Adrenal gland (tissue), 12 donors: ENCODE measurements around the gene YWHAE. TPM values are rescaled to one million over a fixed set of nuclear protein-coding genes. Genes with fewer than 3 reads are reported as not detected.

Experiments
- DNase-seq, 7 donors: peaks; one replicate each; pipeline ENCODE4 v3.0.0-alpha.2; 2019 to 2020
- H3K27ac ChIP-seq, 5 donors: fragments of 200-600 bp; sonication (generic) in 4 of 5; 1 replicate in 3 of 5; 2 replicates in 2 of 5; pipeline versions ENCODE4 v1.5.1 to v1.8.0; 2016 to 2020; ENCODE audit warnings: mild to moderate bottlenecking in 1 of 5
- H3K27me3 ChIP-seq: fragments of 200-600 bp; 2 replicates; pipeline ENCODE4 v1.8.0; 2021
- H3K36me3 ChIP-seq, 2 donors: fragments of 200-600 bp; replicated peaks in 1 of 2; 1 replicate in 1 of 2; 2 replicates in 1 of 2; pipeline versions ENCODE4 v1.5.1 to v1.8.0; 2018 to 2022
- H3K4me1 ChIP-seq, 2 donors: fragments of 200-600 bp; replicated peaks in 1 of 2; 1 replicate in 1 of 2; 2 replicates in 1 of 2; pipeline versions ENCODE4 v1.5.1 to v1.8.0; 2018 to 2021
- H3K4me3 ChIP-seq, 4 donors: fragments of 200-600 bp; sonication (generic) in 3 of 4; one replicate each; pipeline ENCODE4 v1.5.1; 2016 to 2018
- H3K9me3 ChIP-seq, 3 donors: fragments of 200-600 bp; sonication (generic) in 1 of 3; replicated peaks in 1 of 3; 1 replicate in 2 of 3; 2 replicates in 1 of 3; pipeline versions ENCODE4 v1.5.1 to v1.8.0; 2016 to 2021
- POLR2A ChIP-seq, 2 donors: fragments of 450-650 bp; IDR thresholded peaks; one replicate each; pipeline ENCODE4 v1.6.1; 2017; ENCODE audit warnings: antibody characterized with exemption in 2 of 2, mild to moderate bottlenecking in 2 of 2, moderate library complexity in 1 of 2
- whole genome bisulfite sequencing, 4 donors: extraction: QIAGEN DNeasy Blood & Tissue Kit in 2 of 4; methylation state at CpG; one replicate each; pipeline versions ENCODE4 v1.1.5 to v1.1.7; 2013 to 2017; 5-methylcytosine and 5-hydroxymethylcytosine counted together
- intact Hi-C, 2 donors: fragments of 100-400 bp; cut with DNase I; formaldehyde crosslinking; loops; one replicate each; pipeline versions ENCODE4 v1.14.1 to v1.15.0; 2022 to 2023
- polyA plus RNA-seq, 3 donors: library from polyadenylated mRNA; stranded (reverse); fragments of 200-250 nt in 2 of 3; fragments of 350-450 nt in 1 of 3; fragmentation: Illumina TruSeq in 1 of 3; extraction: RNeasy Lipid Tissue Mini Kit (QIAGEN cat#74804) in 1 of 3; gene quantifications; one replicate each; pipeline ENCODE4 v1.2.3, GENCODE V29; 2013 to 2014
- total RNA-seq, 9 donors: library from RNA; depleted of rRNA in 4 of 9; stranded (reverse); fragments of >200 nt in 4 of 9; fragments of 120-200 nt in 1 of 9; fragmentation: NEBNext Ultra II Directional in 1 of 9; extraction: Animal tissue kit (Norgen Biotek cat#: 25700) in 1 of 9; gene quantifications; one replicate each; pipeline versions ENCODE4 v1.1.0 to v1.2.4, GENCODE V29; 2013 to 2023
- TF ChIP-seq, protein P1 (sequence below), 6 experiments: fragments of 450-650 bp in 4 of 6; fragments of 200-600 bp in 2 of 6; sonication (generic) in 1 of 6; IDR thresholded peaks; 1 replicate in 5 of 6; 2 replicates in 1 of 6; pipeline versions ENCODE4 v1.5.1 to v1.8.0; 2016 to 2021; ENCODE audit warnings: antibody characterized with exemption in 6 of 6, mild to moderate bottlenecking in 2 of 6, moderate library complexity in 1 of 6
- donor health status: healthy with polysubstance abuse.
- donor health status: Bipolar disorder and iron deficiency.
- donor health status: DM: yes; HTN: yes; CAD: no.
- donor health status: DM: no; HTN: no; CAD: no.
- donor health status: DM: no; HTN: no; CAD: no.
- donor health status: DM: yes; HTN: yes; CAD: no.

YWHAE gene
- total and polyA plus RNA-seq, 12 donors: 310 to 884 (median 529) TPM

DNA sequence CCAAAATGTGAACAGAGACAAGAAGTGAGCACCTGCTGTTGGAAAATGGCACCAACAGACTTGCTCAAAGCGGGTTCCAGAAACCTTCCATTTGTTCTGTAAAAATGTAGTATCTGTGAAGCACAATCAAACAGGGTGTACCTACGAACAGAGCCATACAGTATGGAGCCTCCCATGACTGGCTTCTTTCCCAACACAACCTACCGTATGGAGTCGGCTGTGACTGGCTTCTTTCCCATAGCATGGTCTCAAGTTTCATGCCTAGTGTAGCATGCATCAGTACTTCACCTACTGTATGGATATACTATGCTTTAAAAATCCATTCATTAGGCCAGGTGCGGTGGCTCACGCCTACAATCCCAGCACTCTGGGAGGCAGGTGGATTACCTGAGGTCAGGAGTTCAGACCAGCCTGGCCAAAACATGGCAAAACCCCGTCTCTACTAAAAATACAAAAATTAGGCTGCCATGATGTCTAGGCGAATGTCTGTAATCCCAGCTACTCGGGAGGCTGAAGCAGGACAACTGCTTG lies 26.2 kb downstream of the YWHAE start:
- peaks cover 44 to 84% of the 10 kb centered on the region in 2 donors for H3K4me1 ChIP-seq
- H3K9me3 ChIP-seq: no peaks in the 10 kb centered on the region
- no peaks in the 10 kb centered on the region for H3K27me3 ChIP-seq
- no peak overlapping the region for H3K4me3 ChIP-seq
- no peak overlapping the region for H3K27ac ChIP-seq
- no peak for TF ChIP-seq POLR2A (IDR thresholded peaks at IDR 0.05)
- TF ChIP-seq, protein P1, sequence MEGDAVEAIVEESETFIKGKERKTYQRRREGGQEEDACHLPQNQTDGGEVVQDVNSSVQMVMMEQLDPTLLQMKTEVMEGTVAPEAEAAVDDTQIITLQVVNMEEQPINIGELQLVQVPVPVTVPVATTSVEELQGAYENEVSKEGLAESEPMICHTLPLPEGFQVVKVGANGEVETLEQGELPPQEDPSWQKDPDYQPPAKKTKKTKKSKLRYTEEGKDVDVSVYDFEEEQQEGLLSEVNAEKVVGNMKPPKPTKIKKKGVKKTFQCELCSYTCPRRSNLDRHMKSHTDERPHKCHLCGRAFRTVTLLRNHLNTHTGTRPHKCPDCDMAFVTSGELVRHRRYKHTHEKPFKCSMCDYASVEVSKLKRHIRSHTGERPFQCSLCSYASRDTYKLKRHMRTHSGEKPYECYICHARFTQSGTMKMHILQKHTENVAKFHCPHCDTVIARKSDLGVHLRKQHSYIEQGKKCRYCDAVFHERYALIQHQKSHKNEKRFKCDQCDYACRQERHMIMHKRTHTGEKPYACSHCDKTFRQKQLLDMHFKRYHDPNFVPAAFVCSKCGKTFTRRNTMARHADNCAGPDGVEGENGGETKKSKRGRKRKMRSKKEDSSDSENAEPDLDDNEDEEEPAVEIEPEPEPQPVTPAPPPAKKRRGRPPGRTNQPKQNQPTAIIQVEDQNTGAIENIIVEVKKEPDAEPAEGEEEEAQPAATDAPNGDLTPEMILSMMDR (IDR thresholded peaks at IDR 0.05): no peak
- H3K36me3 ChIP-seq: peaks cover 0 to 10% of the 10 kb centered on the region in 2 donors
- DNase-seq: no peak
- intact Hi-C loops: no loop called here
- WGBS, 4 donors: 72 to 81% (median 76%) methylated on average over 9 of the region's 9 CpGs

DNA sequence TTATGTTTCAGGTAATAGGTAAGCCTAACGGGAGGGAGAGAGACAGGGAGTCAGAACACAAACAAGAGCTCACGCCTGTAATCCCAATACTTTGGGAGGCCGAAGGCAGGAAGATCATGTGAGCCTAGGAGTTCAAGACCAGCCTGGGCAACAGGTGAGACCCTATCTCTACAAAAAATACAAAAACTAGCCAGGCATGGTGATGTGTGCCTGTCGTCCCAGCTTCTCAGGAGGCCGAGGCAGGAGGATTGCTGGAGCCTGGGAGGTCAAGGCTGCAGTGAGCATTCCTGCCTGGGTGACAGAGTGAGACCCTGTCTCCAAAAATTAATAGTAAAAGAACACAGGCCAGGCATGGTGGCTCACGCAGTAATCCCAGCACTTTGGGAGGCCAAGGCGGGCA lies 27.4 kb downstream of the YWHAE start:
- 73 to 86% (median 76%) methylated on average over 5 to 7 of the region's 7 CpGs for WGBS, 4 donors

DNA sequence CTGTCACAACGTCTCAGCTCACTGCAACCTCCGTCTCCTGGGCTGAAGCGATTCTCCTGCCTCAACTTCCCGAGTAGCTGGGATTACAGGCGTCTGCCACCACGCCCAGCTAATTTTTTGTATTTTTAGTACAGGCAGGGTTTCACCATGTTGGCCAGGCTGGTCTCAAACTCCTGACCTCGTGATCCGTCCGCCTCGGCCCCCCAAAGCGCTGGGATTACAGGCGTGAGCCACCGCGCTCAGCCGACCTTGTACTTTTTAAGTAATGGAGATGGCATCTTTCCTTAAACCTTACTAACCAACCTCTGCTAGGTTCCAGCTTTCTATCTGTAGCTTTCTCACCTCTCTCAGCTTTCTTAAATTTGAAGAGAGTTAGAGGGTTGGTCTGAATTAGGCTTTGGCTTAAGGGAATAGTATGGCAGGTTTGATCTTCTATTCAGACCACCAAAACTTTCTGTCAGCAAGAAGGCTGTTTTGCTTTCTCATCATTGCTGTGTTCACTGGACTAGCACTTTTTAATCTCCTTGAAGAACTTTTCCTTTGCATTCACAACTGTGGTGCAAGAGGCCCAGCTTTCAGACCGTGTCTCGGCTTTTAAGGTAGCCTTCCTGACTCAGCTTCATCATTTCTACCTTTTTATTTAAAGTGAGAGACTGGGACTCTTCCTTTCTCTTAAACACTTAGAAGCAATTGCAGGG lies 28.0 kb downstream of the YWHAE start:
- Histone ChIP-seq H3K36me3 (peaks cover 0 to 10% of the 10 kb centered on the region in 2 donors), H3K27me3 (no peaks in the 10 kb centered on the region), H3K9me3 (no peaks in the 10 kb centered on the region), H3K4me1 (peaks cover 27 to 77% of the 10 kb centered on the region in 2 donors), H3K4me3 (no peak overlapping the region), H3K27ac (peak overlapping the region in 3 of 5 donors; percentile 24 to 38 (median 25))
- TF ChIP-seq, protein P1 (IDR thresholded peaks at IDR 0.05): no peak
- no peak for TF ChIP-seq POLR2A (IDR thresholded peaks at IDR 0.05)
- WGBS, 4 donors: 48 to 57% (median 52%) methylated on average over 16 to 17 of the region's 17 CpGs
- DNase-seq: no peak
- intact Hi-C loops: no loop called here

More for the DNA sequence above, 27.4 kb downstream of the YWHAE start:
- H3K27ac ChIP-seq: peak overlapping the region in 1 of 5 donors; percentile 38
- H3K9me3 ChIP-seq: no peaks in the 10 kb centered on the region
- peaks cover 0 to 10% of the 10 kb centered on the region in 2 donors for H3K36me3 ChIP-seq
- no peak for DNase-seq
- H3K27me3 ChIP-seq: no peaks in the 10 kb centered on the region
- peaks cover 32 to 77% of the 10 kb centered on the region in 2 donors for H3K4me1 ChIP-seq
- H3K4me3 ChIP-seq: no peak overlapping the region
- TF ChIP-seq, protein P1 (IDR thresholded peaks at IDR 0.05): no peak
- TF ChIP-seq POLR2A (IDR thresholded peaks at IDR 0.05): no peak
- intact Hi-C loops: no loop called here

DNA sequence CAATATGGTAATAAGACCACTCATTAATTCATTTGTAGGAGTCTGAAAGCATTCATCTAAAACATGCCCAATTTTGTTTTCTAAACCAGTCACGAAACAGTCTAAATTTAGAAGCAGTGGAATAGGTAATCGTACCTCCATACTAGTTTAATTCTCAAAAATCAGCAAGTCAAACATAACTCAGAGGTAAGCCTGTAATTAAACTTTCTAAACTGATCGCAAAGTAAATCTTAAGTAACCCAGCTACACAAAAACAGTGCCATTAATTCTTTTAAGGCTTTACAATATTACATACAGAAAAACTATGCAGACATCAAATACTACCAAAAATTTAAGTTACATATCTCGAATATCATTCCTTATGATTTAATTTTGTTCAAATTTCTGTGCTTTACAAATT lies 31.4 kb downstream of the YWHAE start:
- WGBS, 4 donors: 75 to 85% (median 80%) methylated on average over 4 of the region's 4 CpGs
- Histone ChIP-seq H3K4me3 (no peak overlapping the region), H3K4me1 (peaks cover 14 to 66% of the 10 kb centered on the region in 2 donors), H3K27me3 (no peaks in the 10 kb centered on the region), H3K9me3 (no peaks in the 10 kb centered on the region), H3K27ac (no peak overlapping the region), H3K36me3 (peaks cover 0 to 21% of the 10 kb centered on the region in 2 donors)
- intact Hi-C loops: loop anchor here (10.0 kb wide), 2 partner anchors 86 to 146 kb away; partner anchors contain the start of genes INPP5K (in 2 of the 2) and CRK (in 1 of the 2)
- no peak for DNase-seq
- no peak for TF ChIP-seq POLR2A (IDR thresholded peaks at IDR 0.05)
- TF ChIP-seq, protein P1 (IDR thresholded peaks at IDR 0.05): no peak
